ENCODE measurements around the gene FAM9C. TPM values are rescaled to one million over a fixed set of nuclear protein-coding genes. Genes with fewer than 3 reads are reported as not detected.

Gene FAM9C
- total RNA-seq, 1 donor from 2014 or later = not detected

DNA sequence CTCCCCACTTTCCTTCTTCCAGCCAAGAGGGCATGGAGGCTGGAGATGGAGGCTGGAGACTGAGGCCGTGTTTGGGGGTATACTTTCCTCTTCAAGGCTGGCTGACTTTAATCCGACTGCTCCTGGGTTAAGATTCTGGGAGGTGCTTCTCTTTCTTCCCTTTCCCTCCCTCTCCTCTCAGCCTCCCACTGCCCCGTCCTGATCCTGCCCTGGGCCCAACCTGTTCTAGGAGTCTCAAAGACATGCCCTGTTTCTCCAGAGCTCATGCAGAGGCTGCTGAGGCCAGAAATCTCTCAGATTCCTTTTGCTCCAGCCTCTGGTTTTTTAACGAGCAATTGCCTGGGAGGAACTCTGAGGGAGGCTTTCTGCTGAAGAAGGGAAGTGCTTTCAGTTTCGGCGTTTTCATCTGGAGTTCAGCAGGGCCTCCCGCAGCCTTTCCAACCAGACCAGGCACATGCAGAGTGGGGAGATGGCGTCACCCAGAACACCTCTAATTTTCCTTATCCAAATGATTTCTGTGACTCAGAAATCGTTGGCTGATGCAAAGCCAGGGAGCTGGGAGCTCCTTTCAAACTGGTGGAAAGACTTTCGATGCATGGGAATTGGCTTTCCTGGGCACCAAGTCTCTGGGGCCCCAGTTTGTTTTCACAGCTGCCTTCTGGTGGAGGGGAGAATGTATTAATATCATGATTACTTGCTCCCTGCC, 34.5 kb upstream of the FAM9C start:
- no peak overlapping the region for H3K4me3 Mint-ChIP-seq
- no peaks in the 10 kb centered on the region for H3K36me3 Mint-ChIP-seq
- no peak for DNase-seq (ENCODE audit: extremely low spot score, unreplicated experiment)
- no peaks in the 10 kb centered on the region for H3K27me3 Mint-ChIP-seq
- H3K4me1 Mint-ChIP-seq (ENCODE audit: unreplicated experiment) = peaks cover 15% of the 10 kb centered on the region
- no peak overlapping the region for H3K27ac Mint-ChIP-seq
- TF ChIP-seq, protein P1, sequence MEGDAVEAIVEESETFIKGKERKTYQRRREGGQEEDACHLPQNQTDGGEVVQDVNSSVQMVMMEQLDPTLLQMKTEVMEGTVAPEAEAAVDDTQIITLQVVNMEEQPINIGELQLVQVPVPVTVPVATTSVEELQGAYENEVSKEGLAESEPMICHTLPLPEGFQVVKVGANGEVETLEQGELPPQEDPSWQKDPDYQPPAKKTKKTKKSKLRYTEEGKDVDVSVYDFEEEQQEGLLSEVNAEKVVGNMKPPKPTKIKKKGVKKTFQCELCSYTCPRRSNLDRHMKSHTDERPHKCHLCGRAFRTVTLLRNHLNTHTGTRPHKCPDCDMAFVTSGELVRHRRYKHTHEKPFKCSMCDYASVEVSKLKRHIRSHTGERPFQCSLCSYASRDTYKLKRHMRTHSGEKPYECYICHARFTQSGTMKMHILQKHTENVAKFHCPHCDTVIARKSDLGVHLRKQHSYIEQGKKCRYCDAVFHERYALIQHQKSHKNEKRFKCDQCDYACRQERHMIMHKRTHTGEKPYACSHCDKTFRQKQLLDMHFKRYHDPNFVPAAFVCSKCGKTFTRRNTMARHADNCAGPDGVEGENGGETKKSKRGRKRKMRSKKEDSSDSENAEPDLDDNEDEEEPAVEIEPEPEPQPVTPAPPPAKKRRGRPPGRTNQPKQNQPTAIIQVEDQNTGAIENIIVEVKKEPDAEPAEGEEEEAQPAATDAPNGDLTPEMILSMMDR (conservative IDR thresholded peaks at IDR 0.05) = no peak
- H3K9me3 Mint-ChIP-seq = no peaks in the 10 kb centered on the region

DNA sequence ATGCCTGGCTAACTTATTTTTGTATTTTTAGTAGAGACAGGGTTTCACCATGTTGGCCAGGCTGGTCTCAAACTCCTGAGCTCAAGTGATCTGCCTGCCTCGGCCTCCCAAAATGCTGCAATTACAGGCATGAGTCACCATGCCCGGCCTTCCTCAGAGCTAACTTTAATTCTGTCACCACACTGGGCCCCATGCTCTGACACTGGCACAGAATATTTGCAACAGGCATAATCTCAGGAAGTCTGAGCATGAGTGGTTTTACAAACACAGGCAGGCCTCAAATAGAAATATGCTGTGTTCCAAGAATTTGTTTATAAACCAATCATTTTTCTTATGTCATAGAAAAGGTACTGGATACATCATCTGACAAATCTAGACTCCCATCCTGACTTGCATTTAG, 32.7 kb upstream of the FAM9C start:
- no peak for DNase-seq (ENCODE audit: extremely low spot score, unreplicated experiment)
- Mint-ChIP-seq H3K27me3 (no peaks in the 10 kb centered on the region), H3K4me1 (ENCODE audit: unreplicated experiment) (peaks cover 8% of the 10 kb centered on the region), H3K4me3 (no peak overlapping the region), H3K27ac (no peak overlapping the region), H3K36me3 (no peaks in the 10 kb centered on the region), H3K9me3 (no peaks in the 10 kb centered on the region)
- TF ChIP-seq, protein P1 (conservative IDR thresholded peaks at IDR 0.05) = no peak

DNA sequence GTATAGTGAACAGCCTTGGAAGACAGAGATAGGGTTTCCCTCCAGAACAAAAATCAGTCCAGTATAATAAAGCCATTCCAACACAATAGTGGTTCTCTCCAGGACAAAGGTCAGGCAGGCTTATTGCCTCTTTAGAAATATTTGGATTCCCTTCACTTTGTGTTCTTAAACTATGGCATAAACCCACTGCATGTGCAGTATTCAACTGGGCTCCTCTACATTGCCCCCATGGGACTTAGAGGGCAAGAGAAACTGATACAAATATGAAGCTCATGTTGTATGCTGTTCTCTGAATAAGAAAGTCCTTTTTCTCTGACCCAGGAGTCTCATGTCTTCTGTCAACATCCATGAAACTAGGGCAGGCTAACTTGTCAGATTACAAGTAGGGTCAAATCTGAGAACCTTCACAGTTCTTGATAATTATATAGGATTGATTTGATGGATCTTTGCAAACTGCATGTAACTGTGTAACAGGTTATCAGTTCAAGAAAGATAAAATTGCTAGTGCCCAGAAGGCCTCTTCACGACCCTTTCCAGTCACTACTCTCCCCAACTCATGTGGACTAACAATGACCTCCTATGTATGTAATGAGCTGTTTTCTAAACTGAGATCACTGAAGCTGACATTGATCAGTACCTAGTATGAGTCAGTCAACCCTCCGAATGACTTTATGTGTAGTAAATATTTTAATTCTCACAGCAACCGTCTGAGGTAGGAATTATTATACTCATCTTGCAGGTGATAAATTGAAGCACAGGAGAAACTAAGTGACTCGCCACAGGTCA, 31.9 kb upstream of the FAM9C start:
- H3K9me3 Mint-ChIP-seq = no peaks in the 10 kb centered on the region
- H3K27me3 Mint-ChIP-seq = no peaks in the 10 kb centered on the region
- peaks cover 3% of the 10 kb centered on the region for H3K4me1 Mint-ChIP-seq (ENCODE audit: unreplicated experiment)
- TF ChIP-seq, protein P1 (conservative IDR thresholded peaks at IDR 0.05) = no peak
- no peaks in the 10 kb centered on the region for H3K36me3 Mint-ChIP-seq
- no peak overlapping the region for H3K4me3 Mint-ChIP-seq
- H3K27ac Mint-ChIP-seq = no peak overlapping the region
- no peak for DNase-seq (ENCODE audit: extremely low spot score, unreplicated experiment)

DNA sequence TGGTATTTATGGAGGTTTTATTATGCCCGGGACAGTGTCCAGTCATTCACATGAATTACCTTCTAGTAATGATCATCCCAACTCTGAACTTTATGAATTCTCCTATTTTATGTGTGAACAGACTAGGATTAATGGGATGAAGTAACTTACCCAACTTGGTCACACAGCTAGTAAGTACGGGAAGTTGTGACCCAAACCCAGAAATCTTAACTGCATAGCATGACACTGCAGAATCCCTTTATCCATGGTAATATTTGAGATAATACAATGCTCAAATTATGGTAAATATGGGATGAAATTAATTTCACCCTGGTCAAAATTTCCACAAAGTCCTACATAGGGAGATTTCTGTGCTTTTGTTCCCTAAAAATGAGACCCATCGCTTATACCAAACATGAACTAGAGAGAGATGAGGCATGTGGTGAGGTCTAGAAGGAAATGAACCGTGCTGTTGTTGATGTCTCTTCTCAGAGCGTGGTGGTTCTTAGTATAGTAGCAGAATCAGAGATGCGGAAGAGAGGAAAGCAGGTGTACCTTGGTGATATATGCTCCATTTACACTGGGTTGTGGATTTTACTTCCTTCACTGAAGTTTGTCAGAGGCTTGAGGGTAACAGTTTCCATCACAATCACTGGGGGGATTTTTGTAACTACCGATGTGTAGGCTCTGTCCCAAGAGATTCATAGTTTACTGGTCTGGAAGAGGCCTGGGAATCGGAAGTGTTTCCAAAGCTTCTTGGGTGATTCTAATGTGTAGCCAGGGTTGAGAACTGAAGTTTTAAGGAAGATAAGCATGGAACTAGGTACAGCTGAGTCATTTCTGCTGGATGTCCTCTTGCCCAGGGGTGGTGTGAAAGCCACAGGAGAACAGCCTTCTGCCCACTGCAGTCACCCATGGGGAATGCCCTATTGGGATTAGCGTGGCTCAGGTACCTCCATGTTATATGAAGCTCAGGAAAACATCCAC, 30.2 kb upstream of the FAM9C start:
- no peak for DNase-seq (ENCODE audit: extremely low spot score, unreplicated experiment)
- Mint-ChIP-seq H3K4me1 (ENCODE audit: unreplicated experiment) (no peaks in the 10 kb centered on the region), H3K36me3 (no peaks in the 10 kb centered on the region), H3K9me3 (no peaks in the 10 kb centered on the region), H3K4me3 (no peak overlapping the region), H3K27me3 (no peaks in the 10 kb centered on the region), H3K27ac (no peak overlapping the region)
- TF ChIP-seq, protein P1 (conservative IDR thresholded peaks at IDR 0.05) = no peak

DNA sequence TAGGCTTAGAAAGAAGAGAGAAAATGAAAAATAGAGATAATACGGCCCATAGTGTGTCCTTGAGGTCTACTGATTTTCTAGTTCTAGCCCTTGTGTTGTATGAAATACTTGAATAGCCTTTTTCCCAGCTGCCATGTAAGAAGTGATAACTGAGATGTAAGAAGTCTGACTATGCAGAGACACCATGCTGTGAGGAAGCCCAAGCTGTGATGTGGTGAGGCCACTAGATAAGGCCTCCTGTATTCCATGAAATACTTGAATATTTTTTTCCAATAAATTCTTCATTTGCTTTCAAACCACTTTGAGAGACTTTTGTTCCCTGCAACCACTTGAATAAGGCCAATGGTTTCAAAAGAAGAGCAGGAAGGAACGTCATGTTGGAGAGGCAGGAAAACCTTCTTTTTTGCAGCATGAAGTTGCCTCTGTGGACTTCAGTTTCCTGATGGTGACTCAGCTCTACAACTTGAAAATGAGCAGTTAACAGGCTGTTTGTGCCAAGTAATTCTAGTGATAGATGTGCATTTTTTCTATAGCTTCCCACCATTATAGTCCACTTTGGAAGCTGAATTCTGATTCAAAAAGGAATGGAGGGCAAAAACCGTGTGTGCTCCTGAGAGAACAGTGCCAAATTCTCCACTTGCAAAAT, 25.5 kb upstream of the FAM9C start:
- no peak overlapping the region for H3K4me3 Mint-ChIP-seq
- TF ChIP-seq, protein P1 (conservative IDR thresholded peaks at IDR 0.05) = no peak
- no peaks in the 10 kb centered on the region for H3K36me3 Mint-ChIP-seq
- no peak overlapping the region for H3K27ac Mint-ChIP-seq
- H3K4me1 Mint-ChIP-seq (ENCODE audit: unreplicated experiment) = no peaks in the 10 kb centered on the region
- H3K9me3 Mint-ChIP-seq = peaks cover 9% of the 10 kb centered on the region
- H3K27me3 Mint-ChIP-seq = no peaks in the 10 kb centered on the region
- DNase-seq (ENCODE audit: extremely low spot score, unreplicated experiment) = no peak

All from type B pancreatic cell (in vitro differentiated cells).